ENCODE data around the gene GALNT10.
A peak's percentile ranks its signal among the peaks of the same experiment; 100 is the strongest.

The GALNT10 gene

GRCh38 chr5:154172785-154173184 lies 17.7 kb upstream of the GALNT10 start:
- H3K36me3 ChIP-seq (ENCODE audit: insufficient read depth, low read length): no peaks in the 10 kb centered on the region
- DNase-seq (ENCODE audit: low read depth, low spot score): no peak
- no peaks in the 10 kb centered on the region for H3K9me3 ChIP-seq (ENCODE audit: low read depth, low read length)
- TF ChIP-seq POLR2AphosphoS5 (IDR thresholded peaks at IDR 0.05; ENCODE audit: borderline replicate concordance, low read depth, low read length) (no peak), EZH2 (IDR thresholded peaks at IDR 0.05) (no peak)
- H3K4me3 ChIP-seq: no peak overlapping the region
- no peak overlapping the region for H3K27ac ChIP-seq
- H3K9ac ChIP-seq (ENCODE audit: insufficient read length): no peak overlapping the region

GRCh38 chr5:154174091-154174490 lies 16.4 kb upstream of the GALNT10 start:
- Histone ChIP-seq H3K4me3 (no peak overlapping the region), H3K9ac (ENCODE audit: insufficient read length) (no peak overlapping the region), H3K36me3 (ENCODE audit: insufficient read depth, low read length) (no peaks in the 10 kb centered on the region), H3K27ac (no peak overlapping the region), H3K9me3 (ENCODE audit: low read depth, low read length) (no peaks in the 10 kb centered on the region)
- TF ChIP-seq POLR2AphosphoS5 (IDR thresholded peaks at IDR 0.05; ENCODE audit: borderline replicate concordance, low read depth, low read length): no peak
- no peak for TF ChIP-seq EZH2 (IDR thresholded peaks at IDR 0.05)
- no peak for TF ChIP-seq FOXP2 (optimal IDR thresholded peaks at IDR 0.05; ENCODE audit: control extremely low read depth, extremely low read length, insufficient read depth)
- DNase-seq (ENCODE audit: low read depth, low spot score): no peak

- Histone ChIP-seq H3K9ac (ENCODE audit: insufficient read length) (no peak overlapping the region), H3K9me3 (ENCODE audit: low read depth, low read length) (no peaks in the 10 kb centered on the region), H3K27ac (no peak overlapping the region), H3K36me3 (ENCODE audit: insufficient read depth, low read length) (no peaks in the 10 kb centered on the region), H3K4me3 (no peak overlapping the region)
- DNase-seq (ENCODE audit: low read depth, low spot score): no peak
- TF ChIP-seq POLR2AphosphoS5 (IDR thresholded peaks at IDR 0.05; ENCODE audit: borderline replicate concordance, low read depth, low read length) (no peak), FOXP2 (optimal IDR thresholded peaks at IDR 0.05; ENCODE audit: control extremely low read depth, extremely low read length, insufficient read depth) (no peak), EZH2 (IDR thresholded peaks at IDR 0.05) (no peak)
Measured at GRCh38 chr5:154176181-154176580, 14.4 kb upstream of the GALNT10 start.

GRCh38 chr5:154178661-154179060 lies 11.9 kb upstream of the GALNT10 start:
- Histone ChIP-seq H3K36me3 (ENCODE audit: insufficient read depth, low read length) (no peaks in the 10 kb centered on the region), H3K27ac (no peak overlapping the region), H3K4me3 (no peak overlapping the region), H3K9me3 (ENCODE audit: low read depth, low read length) (no peaks in the 10 kb centered on the region), H3K9ac (ENCODE audit: insufficient read length) (no peak overlapping the region)
- DNase-seq (ENCODE audit: low read depth, low spot score): no peak
- TF ChIP-seq EZH2 (IDR thresholded peaks at IDR 0.05) (no peak), POLR2AphosphoS5 (IDR thresholded peaks at IDR 0.05; ENCODE audit: borderline replicate concordance, low read depth, low read length) (no peak), FOXP2 (optimal IDR thresholded peaks at IDR 0.05; ENCODE audit: control extremely low read depth, extremely low read length, insufficient read depth) (no peak)

- Histone ChIP-seq H3K36me3 (ENCODE audit: insufficient read depth, low read length) (no peaks in the 10 kb centered on the region), H3K9ac (ENCODE audit: insufficient read length) (no peak overlapping the region), H3K4me3 (no peak overlapping the region), H3K9me3 (ENCODE audit: low read depth, low read length) (no peaks in the 10 kb centered on the region), H3K27ac (no peak overlapping the region)
- DNase-seq (ENCODE audit: low read depth, low spot score): no peak
- TF ChIP-seq FOXP2 (optimal IDR thresholded peaks at IDR 0.05; ENCODE audit: control extremely low read depth, extremely low read length, insufficient read depth) (no peak), EZH2 (IDR thresholded peaks at IDR 0.05) (no peak), POLR2AphosphoS5 (IDR thresholded peaks at IDR 0.05; ENCODE audit: borderline replicate concordance, low read depth, low read length) (no peak)
Measured at GRCh38 chr5:154179846-154180710, 10.5 kb upstream of the GALNT10 start.

- TF ChIP-seq EZH2 (IDR thresholded peaks at IDR 0.05) (no peak), POLR2AphosphoS5 (IDR thresholded peaks at IDR 0.05; ENCODE audit: borderline replicate concordance, low read depth, low read length) (no peak), FOXP2 (optimal IDR thresholded peaks at IDR 0.05; ENCODE audit: control extremely low read depth, extremely low read length, insufficient read depth) (no peak)
- no peaks in the 10 kb centered on the region for H3K36me3 ChIP-seq (ENCODE audit: insufficient read depth, low read length)
- H3K27ac ChIP-seq: no peak overlapping the region
- no peak for DNase-seq (ENCODE audit: low read depth, low spot score)
- no peak overlapping the region for H3K4me3 ChIP-seq
- H3K9ac ChIP-seq (ENCODE audit: insufficient read length): no peak overlapping the region
- no peaks in the 10 kb centered on the region for H3K9me3 ChIP-seq (ENCODE audit: low read depth, low read length)
Measured at GRCh38 chr5:154181161-154181560, 9.4 kb upstream of the GALNT10 start.

GRCh38 chr5:154189256-154189818 lies 1.2 kb upstream of the GALNT10 start:
- TF ChIP-seq EZH2 (IDR thresholded peaks at IDR 0.05): no peak
- no peak for TF ChIP-seq POLR2AphosphoS5 (IDR thresholded peaks at IDR 0.05; ENCODE audit: borderline replicate concordance, low read depth, low read length)
- TF ChIP-seq FOXP2 (optimal IDR thresholded peaks at IDR 0.05; ENCODE audit: control extremely low read depth, extremely low read length, insufficient read depth): no peak
- Histone ChIP-seq H3K9ac (ENCODE audit: insufficient read length) (no peak overlapping the region), H3K4me3 (peak overlapping the region; percentile 84), H3K36me3 (ENCODE audit: insufficient read depth, low read length) (no peaks in the 10 kb centered on the region), H3K9me3 (ENCODE audit: low read depth, low read length) (no peaks in the 10 kb centered on the region), H3K27ac (no peak overlapping the region)
- DNase-seq (ENCODE audit: low read depth, low spot score): no peak

- TF ChIP-seq POLR2AphosphoS5 (IDR thresholded peaks at IDR 0.05; ENCODE audit: borderline replicate concordance, low read depth, low read length) (peak; percentile 54; the same call in 1 of the 2 replicates), EZH2 (IDR thresholded peaks at IDR 0.05) (no peak)
- Histone ChIP-seq H3K27ac (no peak overlapping the region), H3K9me3 (ENCODE audit: low read depth, low read length) (no peaks in the 10 kb centered on the region), H3K9ac (ENCODE audit: insufficient read length) (peak overlapping the region; percentile 74), H3K36me3 (ENCODE audit: insufficient read depth, low read length) (no peaks in the 10 kb centered on the region), H3K4me3 (peak overlapping the region; percentile 84)
- no peak for DNase-seq (ENCODE audit: low read depth, low spot score)
Measured at GRCh38 chr5:154189819-154190594, 526 bp upstream of the GALNT10 start.

Data from SK-N-MC (cell line).